GM12874 (cell line): ENCODE results near the gene MARS1.

Source experiments
- TF ChIP-seq, protein P1 (sequence below): IDR thresholded peaks from 2 replicates; pipeline ENCODE4 v1.5.1; 2011; ENCODE audit warnings: low read depth, mild to moderate bottlenecking, control low read depth, low read length, moderate library complexity; ENCODE audit not compliant: insufficient read depth

MARS1 gene

DNA sequence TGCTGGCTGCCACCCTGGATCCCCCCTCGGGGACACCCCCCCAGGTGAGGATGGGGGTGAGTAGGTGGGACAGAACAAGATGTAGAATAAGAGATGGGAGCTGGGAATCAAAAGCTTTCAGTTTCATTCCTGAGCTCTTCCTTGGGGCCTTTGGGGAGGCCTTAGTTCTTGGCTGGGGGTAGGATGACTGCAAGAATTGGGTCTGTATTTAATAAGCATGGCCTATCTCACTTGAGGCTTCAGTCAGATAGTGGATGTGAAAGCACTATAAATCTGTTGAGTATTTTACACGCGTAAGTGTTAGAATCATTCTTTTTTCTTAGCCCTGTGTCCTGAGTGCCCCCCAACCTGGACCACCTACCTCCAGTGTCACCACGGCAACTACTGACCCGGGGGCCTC lies 39.3 kb downstream of the MARS1 start:
- TF ChIP-seq, protein P1, sequence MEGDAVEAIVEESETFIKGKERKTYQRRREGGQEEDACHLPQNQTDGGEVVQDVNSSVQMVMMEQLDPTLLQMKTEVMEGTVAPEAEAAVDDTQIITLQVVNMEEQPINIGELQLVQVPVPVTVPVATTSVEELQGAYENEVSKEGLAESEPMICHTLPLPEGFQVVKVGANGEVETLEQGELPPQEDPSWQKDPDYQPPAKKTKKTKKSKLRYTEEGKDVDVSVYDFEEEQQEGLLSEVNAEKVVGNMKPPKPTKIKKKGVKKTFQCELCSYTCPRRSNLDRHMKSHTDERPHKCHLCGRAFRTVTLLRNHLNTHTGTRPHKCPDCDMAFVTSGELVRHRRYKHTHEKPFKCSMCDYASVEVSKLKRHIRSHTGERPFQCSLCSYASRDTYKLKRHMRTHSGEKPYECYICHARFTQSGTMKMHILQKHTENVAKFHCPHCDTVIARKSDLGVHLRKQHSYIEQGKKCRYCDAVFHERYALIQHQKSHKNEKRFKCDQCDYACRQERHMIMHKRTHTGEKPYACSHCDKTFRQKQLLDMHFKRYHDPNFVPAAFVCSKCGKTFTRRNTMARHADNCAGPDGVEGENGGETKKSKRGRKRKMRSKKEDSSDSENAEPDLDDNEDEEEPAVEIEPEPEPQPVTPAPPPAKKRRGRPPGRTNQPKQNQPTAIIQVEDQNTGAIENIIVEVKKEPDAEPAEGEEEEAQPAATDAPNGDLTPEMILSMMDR: no peak

GRCh38 chr12:57528176-57528575 lies 40.3 kb downstream of the MARS1 start:
- TF ChIP-seq, protein P1: no peak

DNA sequence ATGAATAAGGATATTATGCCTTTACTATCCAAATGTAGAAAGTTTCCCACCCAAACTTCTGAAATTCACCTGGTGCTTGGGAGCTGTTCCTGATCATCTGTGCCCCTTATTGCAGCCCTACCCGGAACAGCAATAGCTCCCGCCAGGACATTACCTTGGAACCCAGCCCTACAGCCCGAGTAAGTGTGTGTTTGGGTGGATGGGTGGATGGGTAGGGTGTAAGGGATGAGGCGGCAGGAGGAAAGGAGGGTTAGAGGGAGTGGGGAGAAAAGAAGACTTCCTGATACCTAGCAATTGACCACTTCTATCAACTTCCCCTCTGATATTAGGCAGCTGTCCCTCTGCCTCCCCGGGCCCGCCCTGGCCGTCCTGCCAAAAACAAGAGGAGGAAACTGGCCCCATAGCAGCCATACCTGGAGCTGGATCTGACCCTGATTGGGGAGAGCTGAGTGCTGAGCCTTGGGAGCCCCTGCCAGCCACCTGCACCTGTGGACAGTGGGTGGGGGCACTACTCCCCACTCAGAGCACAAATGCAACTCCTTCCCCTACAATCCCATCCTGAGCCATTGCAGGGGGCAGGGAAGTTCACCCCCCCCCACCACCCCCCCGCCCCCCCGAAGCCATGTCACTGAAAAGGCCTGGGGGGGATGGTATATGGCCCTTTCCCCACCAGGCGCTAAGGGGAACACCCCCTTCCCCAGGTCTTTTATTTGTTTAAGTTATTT lies 41.1 kb downstream of the MARS1 start:
- TF ChIP-seq, protein P1: no peak

DNA sequence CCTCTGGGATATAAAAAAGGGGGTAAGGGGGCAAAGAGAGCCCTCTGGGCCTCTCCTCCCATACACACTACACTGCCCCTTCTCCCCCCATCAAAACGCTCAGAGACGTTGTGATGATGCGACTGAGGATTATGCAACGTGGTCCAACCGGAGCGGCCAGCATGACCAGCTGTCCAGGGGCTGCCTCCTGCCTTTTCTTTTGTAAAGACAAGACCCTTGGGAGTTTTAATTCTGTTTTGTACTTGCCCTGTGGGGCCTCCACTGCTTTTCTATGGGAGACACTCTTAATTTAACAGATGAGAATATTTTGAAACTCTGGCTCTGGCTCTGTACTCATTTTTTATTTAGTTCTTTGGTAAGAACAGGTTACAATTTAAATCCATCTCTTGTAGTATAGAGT lies 42.0 kb downstream of the MARS1 start:
- TF ChIP-seq, protein P1: no peak

DNA sequence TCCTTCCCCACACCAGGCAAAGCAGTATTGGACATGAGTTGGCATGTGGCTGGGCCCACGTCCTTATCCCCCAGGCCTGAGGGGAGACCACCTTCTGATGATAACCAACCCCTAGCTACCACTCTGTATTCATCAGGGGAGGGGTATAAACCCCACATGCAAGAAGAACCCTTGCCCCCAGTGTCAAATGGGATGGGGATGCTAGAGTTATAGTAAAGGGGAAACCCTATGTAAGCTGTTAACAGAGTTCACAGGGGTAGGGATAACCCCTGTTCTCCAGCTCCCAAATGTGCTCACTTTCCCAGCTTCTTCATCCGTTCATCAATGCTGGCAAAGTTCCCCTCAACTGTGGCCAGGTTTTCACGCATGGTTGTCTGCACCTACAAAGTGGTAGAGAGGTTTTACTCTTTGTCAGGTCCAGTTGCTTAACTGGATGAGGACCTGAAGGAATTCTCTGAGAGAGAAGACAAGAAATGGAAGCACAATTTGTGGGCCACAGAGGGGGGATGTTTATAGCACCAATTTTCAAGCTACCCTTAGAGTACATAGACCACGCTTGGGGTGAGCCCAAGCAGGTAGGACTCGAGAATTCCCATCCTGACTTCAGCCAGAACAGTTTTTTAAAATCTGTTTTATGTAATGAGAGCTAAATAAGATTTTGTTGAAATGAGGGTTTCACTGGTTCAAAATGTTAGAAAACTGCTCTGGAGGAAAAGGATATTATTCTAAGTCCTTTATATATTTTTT lies 42.7 kb downstream of the MARS1 start:
- TF ChIP-seq, protein P1: no peak

DNA sequence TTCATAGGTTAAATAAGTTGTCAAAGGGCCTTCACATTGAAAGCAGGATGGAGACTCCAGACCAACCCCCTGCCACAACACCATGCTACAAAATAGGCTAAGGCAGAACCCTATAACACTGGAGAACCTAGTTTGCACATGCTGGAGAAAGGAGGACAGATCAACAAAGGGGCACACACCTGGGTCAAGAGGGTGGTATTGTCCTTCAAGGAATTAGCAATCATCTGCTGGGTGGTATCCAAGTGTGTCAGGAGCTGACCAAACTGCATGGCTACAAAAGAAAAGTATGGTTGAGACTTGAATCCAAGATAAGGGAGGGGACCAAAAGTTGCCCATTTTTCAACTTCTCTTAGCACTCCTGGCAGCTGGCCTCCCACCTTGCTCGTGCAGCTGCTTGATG lies 44.0 kb downstream of the MARS1 start:
- TF ChIP-seq, protein P1: no peak

DNA sequence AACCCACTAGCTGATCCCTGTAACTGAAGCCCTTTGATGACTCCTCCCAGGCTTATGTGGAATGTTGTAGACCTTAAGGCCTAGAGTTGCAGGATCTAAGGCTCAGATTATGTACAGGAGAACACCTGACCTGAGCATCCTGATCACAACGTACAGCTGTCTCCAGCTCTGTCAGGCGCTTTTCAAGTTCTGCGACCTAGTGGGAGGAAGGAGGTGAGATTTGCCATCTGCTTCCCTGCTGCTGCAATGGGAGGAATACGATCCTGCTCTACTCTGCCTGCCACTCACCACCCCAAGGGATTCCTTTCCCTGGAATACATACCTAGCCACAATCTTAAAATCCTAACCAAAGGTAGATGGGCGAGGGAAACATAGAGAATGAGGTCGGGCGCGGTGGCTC lies 45.2 kb downstream of the MARS1 start:
- TF ChIP-seq, protein P1: no peak
